Testis (tissue), 2 donors: ENCODE results near the gene TFDP2.

ENCODE experiments used
- CTCF ChIP-seq, 3 experiments: fragments of 450-650 bp in 2 of 3; fragments of 200-600 bp in 1 of 3; sonication (generic) in 1 of 3; IDR thresholded peaks; one replicate each; pipeline ENCODE4 v1.5.1; 2016 to 2019; ENCODE audit warnings: antibody characterized with exemption in 3 of 3, mild to moderate bottlenecking in 2 of 3, moderate library complexity in 1 of 3
- POLR2A ChIP-seq: fragments of 450-650 bp; IDR thresholded peaks from one replicate; pipeline ENCODE4 v1.6.1; 2017; ENCODE audit warnings: antibody characterized with exemption, mild to moderate bottlenecking, moderate library complexity

DNA sequence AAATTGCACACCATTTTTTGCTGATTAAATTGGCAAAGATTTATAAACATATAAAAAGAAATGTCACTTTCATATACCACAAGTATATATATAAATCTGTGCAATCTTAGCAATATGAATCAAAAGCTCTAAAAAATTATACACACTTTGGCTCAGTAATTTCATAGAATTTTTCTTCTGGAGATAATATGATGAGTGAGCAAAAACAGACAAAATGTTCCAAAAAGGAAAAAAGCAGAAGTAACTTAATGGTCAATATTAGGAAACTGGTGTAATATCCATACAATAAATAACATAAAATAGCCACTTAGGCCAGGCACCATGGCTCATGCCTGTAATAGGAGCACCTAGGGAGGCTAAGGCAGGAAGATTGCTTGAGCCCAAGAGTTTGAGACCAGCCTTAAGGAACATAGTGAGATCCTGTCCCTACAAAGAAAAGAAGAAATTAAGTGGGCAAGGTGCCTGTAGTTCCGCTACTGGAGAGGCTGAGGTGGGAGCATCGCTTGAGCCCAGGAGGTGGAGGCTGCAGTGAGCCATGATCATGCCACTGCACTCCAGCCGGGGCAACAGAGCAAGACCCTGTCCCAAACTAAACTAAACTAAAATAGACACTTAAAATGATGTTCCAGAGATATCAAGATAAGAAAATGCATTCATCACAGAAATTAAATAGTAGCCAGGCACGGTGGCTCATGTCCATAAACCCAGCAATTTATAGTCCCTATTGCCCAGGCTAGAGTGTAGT is 52.1 kb downstream of the TFDP2 start:
- TF ChIP-seq POLR2A: no peak
- no peak for TF ChIP-seq CTCF (IDR thresholded peaks at IDR 0.05)
